ENCODE data around the gene MVB12B. TPM values are rescaled to one million over a fixed set of nuclear protein-coding genes. Genes with fewer than 3 reads are reported as not detected.

Gene MVB12B
- polyA plus RNA-seq, 1 donor: 13.4 TPM

DNA sequence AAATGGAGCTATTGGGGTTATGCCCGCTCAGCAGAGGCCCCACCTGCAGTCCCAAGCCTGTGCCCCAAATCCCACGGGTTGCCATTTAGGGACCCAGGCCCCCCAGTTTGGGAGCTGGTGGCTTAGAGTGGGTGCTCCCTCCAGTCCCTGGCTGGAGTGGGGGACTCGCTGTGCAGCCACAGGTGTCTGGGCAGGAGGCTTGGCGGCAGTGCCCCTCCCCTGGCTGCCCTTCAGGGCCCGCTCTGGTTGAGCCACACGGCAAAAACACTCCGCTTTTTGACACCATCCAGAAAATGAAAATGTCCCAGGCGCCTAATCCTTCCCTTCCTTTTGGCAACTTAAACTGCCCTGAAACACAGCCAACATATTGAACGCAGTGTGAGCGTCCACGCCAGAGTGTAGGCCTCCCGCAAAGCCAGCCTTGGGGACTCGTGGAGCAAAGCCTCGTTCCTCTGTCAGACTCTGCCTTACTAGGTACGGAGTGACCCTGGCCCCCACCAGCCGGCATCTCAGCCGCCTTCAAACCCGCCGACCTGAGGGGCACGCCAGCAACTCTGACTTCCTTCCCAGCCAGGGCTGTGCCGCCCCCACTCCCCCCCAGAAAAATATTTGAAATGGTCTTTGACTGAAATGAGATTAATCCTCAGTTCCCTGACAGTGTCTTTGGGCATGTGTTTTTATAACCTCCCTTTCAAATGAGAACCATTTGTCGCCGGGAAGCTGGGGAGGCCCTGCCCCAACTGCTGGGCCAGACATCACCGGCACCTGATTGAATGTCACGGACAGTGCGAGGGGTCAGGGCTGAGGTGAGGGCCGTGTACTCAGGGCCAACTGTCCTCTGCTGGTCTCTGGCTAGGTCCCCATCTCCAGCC lies 188.6 kb downstream of the MVB12B start:
- H3K9me3 ChIP-seq (ENCODE audit: control insufficient read depth, low read depth, low read length): no peaks in the 10 kb centered on the region
- peaks cover 72% of the 10 kb centered on the region for H3K27me3 ChIP-seq (ENCODE audit: control insufficient read depth, insufficient read depth, low read length)
- H3K27ac ChIP-seq (ENCODE audit: low read length): no peak overlapping the region
- no peaks in the 10 kb centered on the region for H3K36me3 ChIP-seq (ENCODE audit: control insufficient read depth, insufficient read depth, low read length)
- H3K4me3 ChIP-seq (ENCODE audit: low read length): no peak overlapping the region
- no CpG with 5 or more reads among the region's 27 CpGs for WGBS (ENCODE audit: insufficient coverage, low lambda C conversion rate)
- no peak for DNase-seq
- peaks cover 12% of the 10 kb centered on the region for H3K4me1 ChIP-seq (ENCODE audit: control insufficient read depth, insufficient read depth, low read length)

DNA sequence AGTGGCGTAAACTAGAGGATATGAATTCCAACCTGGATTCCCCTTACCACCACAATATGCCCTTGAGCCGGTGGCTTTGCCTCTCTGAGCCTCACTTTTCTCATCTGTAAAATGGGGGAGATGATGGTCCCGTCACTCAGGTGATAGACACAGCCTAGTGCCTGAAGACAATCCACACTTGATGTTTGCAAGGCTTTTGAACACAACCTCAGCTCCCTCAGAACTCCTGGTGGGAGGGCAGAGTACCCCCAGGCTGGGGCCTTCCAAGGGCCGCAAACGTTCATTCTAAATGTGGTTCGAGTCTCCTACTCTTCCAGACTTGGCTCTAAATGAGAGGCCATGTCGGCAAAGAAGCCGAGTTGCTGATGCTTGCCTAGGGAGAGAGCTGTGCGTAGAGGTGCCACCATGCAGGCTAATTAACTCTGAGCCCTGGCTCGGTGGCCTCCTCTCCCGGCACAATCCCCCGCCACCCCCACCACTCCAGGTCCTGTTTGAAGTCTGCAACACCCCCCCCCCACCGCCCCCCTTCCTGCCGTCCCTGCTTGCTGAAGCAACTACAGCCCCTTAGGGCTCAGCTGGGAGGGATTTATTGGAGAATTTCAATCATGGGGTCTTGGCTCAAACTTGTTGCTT lies 189.4 kb downstream of the MVB12B start:
- Histone ChIP-seq H3K4me1 (ENCODE audit: control insufficient read depth, insufficient read depth, low read length) (peaks cover 12% of the 10 kb centered on the region), H3K36me3 (ENCODE audit: control insufficient read depth, insufficient read depth, low read length) (no peaks in the 10 kb centered on the region), H3K27me3 (ENCODE audit: control insufficient read depth, insufficient read depth, low read length) (peaks cover 72% of the 10 kb centered on the region), H3K27ac (ENCODE audit: low read length) (no peak overlapping the region), H3K4me3 (ENCODE audit: low read length) (no peak overlapping the region), H3K9me3 (ENCODE audit: control insufficient read depth, low read depth, low read length) (no peaks in the 10 kb centered on the region)
- WGBS (ENCODE audit: insufficient coverage, low lambda C conversion rate): no CpG with 5 or more reads among the region's 14 CpGs
- DNase-seq: no peak

DNA sequence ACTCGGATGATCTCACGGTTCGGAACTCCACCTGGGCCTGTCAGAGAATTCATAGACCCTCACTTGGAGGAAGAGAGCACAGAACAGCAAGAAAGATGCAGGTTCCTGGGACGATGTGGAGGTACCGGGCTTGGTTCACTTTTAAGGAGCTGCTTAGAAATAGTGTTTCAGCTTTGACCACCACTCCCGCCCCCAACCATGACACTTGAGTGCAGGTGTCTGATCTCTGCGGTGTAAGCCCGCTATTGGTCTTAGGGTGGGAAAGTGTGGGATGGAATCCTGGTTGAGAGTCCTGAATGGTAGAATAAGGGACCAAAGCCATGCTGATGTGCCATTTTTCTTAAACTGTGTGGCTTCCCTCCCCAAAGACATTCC lies 189.9 kb downstream of the MVB12B start:
- no CpG with 5 or more reads among the region's 8 CpGs for WGBS (ENCODE audit: insufficient coverage, low lambda C conversion rate)
- Histone ChIP-seq H3K36me3 (ENCODE audit: control insufficient read depth, insufficient read depth, low read length) (no peaks in the 10 kb centered on the region), H3K4me1 (ENCODE audit: control insufficient read depth, insufficient read depth, low read length) (peaks cover 12% of the 10 kb centered on the region), H3K9me3 (ENCODE audit: control insufficient read depth, low read depth, low read length) (no peaks in the 10 kb centered on the region), H3K27ac (ENCODE audit: low read length) (no peak overlapping the region), H3K4me3 (ENCODE audit: low read length) (no peak overlapping the region), H3K27me3 (ENCODE audit: control insufficient read depth, insufficient read depth, low read length) (peaks cover 76% of the 10 kb centered on the region)
- no peak for DNase-seq

DNA sequence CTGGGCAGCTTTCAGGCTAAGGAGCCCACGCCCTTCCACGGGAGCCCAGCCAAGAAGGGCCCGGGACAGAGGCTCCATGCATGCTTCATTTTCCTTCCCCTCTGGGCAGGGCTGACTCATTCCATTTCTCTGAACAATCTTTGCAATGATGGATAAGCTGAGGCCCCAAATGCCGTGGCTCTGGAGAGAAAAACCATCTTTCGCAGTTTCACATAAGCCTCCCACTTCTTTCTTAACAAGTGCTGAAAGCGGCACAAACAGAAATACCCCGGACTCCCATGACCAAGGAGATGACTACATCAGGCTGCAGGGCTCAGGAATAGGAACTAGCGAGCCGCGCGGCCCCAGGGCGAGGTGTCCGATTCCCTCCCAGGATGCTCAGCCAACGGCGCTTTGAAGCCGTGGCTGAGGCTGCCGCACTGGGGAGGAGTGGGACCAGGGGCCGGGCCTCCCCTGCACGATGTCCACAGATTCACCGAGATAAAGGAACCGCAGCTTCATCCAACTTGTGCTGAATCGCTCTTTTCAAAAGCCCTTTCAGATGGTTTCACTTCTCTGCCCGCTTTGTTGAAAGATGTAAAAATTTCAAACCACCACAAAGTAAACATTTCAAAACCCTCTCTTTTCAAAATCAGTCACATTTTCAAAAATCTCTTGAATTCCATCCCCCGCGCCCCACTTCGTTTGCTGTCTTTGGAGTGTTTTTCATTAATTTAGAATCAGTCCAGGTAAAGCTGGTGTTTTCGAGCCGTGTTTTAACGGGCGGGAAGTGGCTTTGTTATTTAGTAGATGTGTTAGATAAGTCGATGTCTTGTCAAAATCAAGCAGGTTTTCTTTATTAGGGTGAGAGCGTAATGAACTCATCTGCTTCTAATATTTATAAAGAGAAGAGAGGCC lies 190.6 kb downstream of the MVB12B start:
- H3K4me1 ChIP-seq (ENCODE audit: control insufficient read depth, insufficient read depth, low read length): peaks cover 12% of the 10 kb centered on the region
- H3K27me3 ChIP-seq (ENCODE audit: control insufficient read depth, insufficient read depth, low read length): peaks cover 76% of the 10 kb centered on the region
- peak in 1 of 2 donors; percentile 48 for DNase-seq
- WGBS (ENCODE audit: insufficient coverage, low lambda C conversion rate): no CpG with 5 or more reads among the region's 32 CpGs
- no peak overlapping the region for H3K27ac ChIP-seq (ENCODE audit: low read length)
- no peaks in the 10 kb centered on the region for H3K9me3 ChIP-seq (ENCODE audit: control insufficient read depth, low read depth, low read length)
- H3K36me3 ChIP-seq (ENCODE audit: control insufficient read depth, insufficient read depth, low read length): no peaks in the 10 kb centered on the region
- no peak overlapping the region for H3K4me3 ChIP-seq (ENCODE audit: low read length)

DNA sequence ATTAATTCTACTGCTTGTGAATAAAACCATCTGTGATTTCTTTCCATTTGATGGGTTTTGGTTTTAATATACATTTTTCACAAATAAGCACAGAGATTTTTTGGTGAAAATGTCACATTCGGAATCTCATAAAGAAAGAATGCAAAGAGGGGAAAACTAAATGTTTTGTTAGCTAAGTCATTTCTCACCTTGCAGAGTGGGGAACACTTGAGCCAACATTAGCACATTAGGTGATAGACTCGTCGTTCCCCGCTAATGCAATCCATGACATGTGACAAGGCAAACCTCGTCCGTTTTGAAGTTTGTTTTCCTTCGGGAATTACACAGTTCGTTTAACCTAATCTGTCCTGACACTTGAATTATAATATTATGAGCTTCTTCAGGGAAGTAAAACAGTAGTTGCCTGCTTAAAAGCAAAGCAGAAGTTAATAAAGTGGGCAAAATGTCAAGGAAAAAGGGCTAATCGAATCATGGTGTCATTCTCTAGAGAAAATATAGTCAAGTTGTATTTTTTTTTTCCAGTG lies 191.3 kb downstream of the MVB12B start:
- H3K27ac ChIP-seq (ENCODE audit: low read length): no peak overlapping the region
- DNase-seq: peak in 1 of 2 donors; percentile 32
- no peaks in the 10 kb centered on the region for H3K36me3 ChIP-seq (ENCODE audit: control insufficient read depth, insufficient read depth, low read length)
- H3K9me3 ChIP-seq (ENCODE audit: control insufficient read depth, low read depth, low read length): no peaks in the 10 kb centered on the region
- H3K4me1 ChIP-seq (ENCODE audit: control insufficient read depth, insufficient read depth, low read length): peaks cover 12% of the 10 kb centered on the region
- no peak overlapping the region for H3K4me3 ChIP-seq (ENCODE audit: low read length)
- H3K27me3 ChIP-seq (ENCODE audit: control insufficient read depth, insufficient read depth, low read length): peaks cover 76% of the 10 kb centered on the region
- 0% methylated on average over 1 of the region's 9 CpGs for WGBS (ENCODE audit: insufficient coverage, low lambda C conversion rate)

DNA sequence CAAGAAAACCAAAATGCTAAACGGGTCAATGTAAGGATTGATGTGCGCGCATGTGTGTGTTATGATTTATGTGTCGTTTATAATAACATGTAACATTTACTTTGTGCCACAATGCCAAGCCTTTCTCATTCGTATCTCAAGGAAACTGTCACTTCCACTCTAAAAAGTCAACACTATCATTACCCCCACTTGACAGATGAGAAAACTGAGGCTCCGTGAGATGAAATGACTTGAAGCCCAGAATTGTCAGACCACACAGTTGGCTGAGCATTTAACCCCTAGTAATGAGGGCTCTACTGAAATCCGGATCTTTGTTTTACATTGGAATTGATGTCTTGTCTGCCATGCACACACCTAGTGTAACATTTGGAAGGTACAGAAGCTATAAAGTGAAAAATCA lies 192.1 kb downstream of the MVB12B start:
- no peak for DNase-seq
- Histone ChIP-seq H3K27ac (ENCODE audit: low read length) (no peak overlapping the region), H3K36me3 (ENCODE audit: control insufficient read depth, insufficient read depth, low read length) (no peaks in the 10 kb centered on the region), H3K9me3 (ENCODE audit: control insufficient read depth, low read depth, low read length) (no peaks in the 10 kb centered on the region), H3K4me3 (ENCODE audit: low read length) (no peak overlapping the region), H3K4me1 (ENCODE audit: control insufficient read depth, insufficient read depth, low read length) (peaks cover 12% of the 10 kb centered on the region), H3K27me3 (ENCODE audit: control insufficient read depth, insufficient read depth, low read length) (peaks cover 68% of the 10 kb centered on the region)
- WGBS (ENCODE audit: insufficient coverage, low lambda C conversion rate): no CpG with 5 or more reads among the region's 7 CpGs

DNA sequence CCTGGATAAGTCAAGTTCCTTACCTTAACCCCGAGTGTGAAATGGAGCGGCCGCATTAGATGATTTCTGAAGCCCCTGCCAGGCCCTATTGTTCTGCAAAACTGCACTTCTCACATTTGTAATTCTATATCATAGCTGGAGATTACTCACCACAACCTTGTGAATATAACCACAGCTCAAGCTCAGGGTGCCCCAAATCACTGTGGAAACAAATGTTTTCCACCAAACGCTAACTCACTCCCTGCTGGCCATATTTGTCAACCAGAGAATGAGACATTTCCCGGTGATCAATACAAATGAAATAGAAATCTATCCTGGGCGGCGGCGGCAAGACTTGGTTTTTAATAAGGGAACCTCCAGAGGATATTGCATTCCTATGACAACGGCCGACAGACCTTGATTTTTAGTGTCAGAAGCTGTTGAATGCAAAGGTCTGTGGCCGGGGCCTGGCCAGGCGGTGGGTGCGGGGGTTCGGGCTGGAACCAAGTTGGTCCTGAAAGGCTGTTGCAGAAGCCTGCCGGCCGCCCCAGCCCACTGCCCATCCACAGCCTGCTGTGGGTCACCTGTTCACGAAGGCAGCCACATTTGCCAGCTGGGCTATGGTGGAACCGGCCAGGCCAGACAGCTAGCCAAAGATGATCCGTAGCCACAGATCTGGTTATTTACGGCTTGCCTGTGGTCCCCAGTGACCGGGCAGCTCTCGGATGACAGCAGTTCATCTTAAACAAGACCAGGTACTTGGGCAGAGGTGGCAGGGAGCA lies 193.2 kb downstream of the MVB12B start:
- H3K9me3 ChIP-seq (ENCODE audit: control insufficient read depth, low read depth, low read length): no peaks in the 10 kb centered on the region
- peaks cover 59% of the 10 kb centered on the region for H3K27me3 ChIP-seq (ENCODE audit: control insufficient read depth, insufficient read depth, low read length)
- no CpG with 5 or more reads among the region's 22 CpGs for WGBS (ENCODE audit: insufficient coverage, low lambda C conversion rate)
- no peak overlapping the region for H3K4me3 ChIP-seq (ENCODE audit: low read length)
- H3K4me1 ChIP-seq (ENCODE audit: control insufficient read depth, insufficient read depth, low read length): peaks cover 9% of the 10 kb centered on the region
- no peaks in the 10 kb centered on the region for H3K36me3 ChIP-seq (ENCODE audit: control insufficient read depth, insufficient read depth, low read length)
- no peak for DNase-seq
- H3K27ac ChIP-seq (ENCODE audit: low read length): no peak overlapping the region

DNA sequence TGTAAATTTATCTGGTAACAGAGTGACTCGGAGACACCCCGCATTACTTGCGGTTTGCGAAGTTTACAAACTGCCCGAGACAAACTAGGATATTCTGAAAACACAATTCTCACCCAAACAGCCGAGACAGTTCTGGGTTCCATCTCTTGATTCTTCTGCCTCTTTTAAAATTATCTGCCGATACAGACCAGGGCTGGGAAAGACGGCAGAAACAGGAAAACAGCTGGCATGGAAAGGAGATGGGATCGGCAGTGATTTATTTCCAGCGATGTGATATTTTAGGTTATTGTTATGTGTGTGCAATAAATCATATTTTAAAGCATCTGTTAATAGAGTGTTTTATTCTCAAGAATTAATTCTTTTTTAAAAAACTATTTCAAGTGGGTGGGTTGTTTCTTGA lies 193.8 kb downstream of the MVB12B start:
- H3K9me3 ChIP-seq (ENCODE audit: control insufficient read depth, low read depth, low read length): no peaks in the 10 kb centered on the region
- no peaks in the 10 kb centered on the region for H3K36me3 ChIP-seq (ENCODE audit: control insufficient read depth, insufficient read depth, low read length)
- no peak overlapping the region for H3K4me3 ChIP-seq (ENCODE audit: low read length)
- H3K27ac ChIP-seq (ENCODE audit: low read length): no peak overlapping the region
- H3K27me3 ChIP-seq (ENCODE audit: control insufficient read depth, insufficient read depth, low read length): peaks cover 53% of the 10 kb centered on the region
- 100% methylated on average over 3 of the region's 10 CpGs for WGBS (ENCODE audit: insufficient coverage, low lambda C conversion rate)
- no peak for DNase-seq
- H3K4me1 ChIP-seq (ENCODE audit: control insufficient read depth, insufficient read depth, low read length): peaks cover 10% of the 10 kb centered on the region

DNA sequence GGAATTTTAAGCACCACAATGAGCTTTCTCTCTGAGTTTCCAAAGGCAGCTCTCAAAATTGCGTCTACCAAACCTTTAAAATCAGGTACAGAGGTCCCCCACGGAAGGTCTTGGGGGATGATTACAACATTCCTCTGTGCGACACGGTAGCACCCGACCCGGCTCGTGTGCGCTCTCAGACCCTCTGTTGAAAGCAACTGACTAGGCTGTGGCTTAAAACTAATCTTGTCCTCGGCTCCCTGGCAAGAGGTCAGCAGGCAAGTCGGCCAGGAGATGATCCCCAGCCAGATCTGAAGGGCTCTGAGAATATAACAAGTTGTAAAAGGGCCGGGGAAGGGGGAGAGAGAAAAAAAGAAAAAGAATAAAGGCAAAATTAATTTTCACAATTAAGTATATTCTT lies 194.5 kb downstream of the MVB12B start:
- no peak for DNase-seq
- Histone ChIP-seq H3K36me3 (ENCODE audit: control insufficient read depth, insufficient read depth, low read length) (no peaks in the 10 kb centered on the region), H3K9me3 (ENCODE audit: control insufficient read depth, low read depth, low read length) (no peaks in the 10 kb centered on the region), H3K27ac (ENCODE audit: low read length) (no peak overlapping the region), H3K4me1 (ENCODE audit: control insufficient read depth, insufficient read depth, low read length) (peaks cover 16% of the 10 kb centered on the region), H3K4me3 (ENCODE audit: low read length) (no peak overlapping the region), H3K27me3 (ENCODE audit: control insufficient read depth, insufficient read depth, low read length) (peaks cover 46% of the 10 kb centered on the region)
- WGBS (ENCODE audit: insufficient coverage, low lambda C conversion rate): 61% methylated on average over 2 of the region's 11 CpGs

Data from large intestine (tissue), 3 donors.